Measurements from ENCODE around the gene MNS1.
"Not testable (repeated sequence)": the region's sequence is repeated elsewhere in the genome, so short reads cannot be mapped to it uniquely, and the experiment has no call there.

Gene MNS1

GRCh38 chr15:56425276-56425675 lies 39.7 kb downstream of the MNS1 start:
- Histone ChIP-seq H3K56ac (ENCODE audit: low read length) (no peak overlapping the region), H4K8ac (ENCODE audit: low read depth, low read length) (no peak overlapping the region), H3K4me2 (ENCODE audit: low read length) (no peak overlapping the region), H2BK15ac (replicated peaks; ENCODE audit: low read depth) (no peak overlapping the region), H3K27me3 (ENCODE audit: insufficient read depth, low read length, poor library complexity) (no peaks in the 10 kb centered on the region), H3K18ac (ENCODE audit: low read length) (no peak overlapping the region), H3K4me1 (ENCODE audit: control insufficient read depth, low read depth, low read length) (no peaks in the 10 kb centered on the region), H3K79me2 (ENCODE audit: control insufficient read depth, insufficient read depth, low read length) (no peaks in the 10 kb centered on the region), H3K4me3 (ENCODE audit: low read length) (no peak overlapping the region), H2BK120ac (ENCODE audit: low read depth, low read length) (no peak overlapping the region), H3K4ac (ENCODE audit: low read depth, low read length) (no peak overlapping the region), H4K5ac (ENCODE audit: low read length) (no peak overlapping the region), H2BK5ac (ENCODE audit: low read length) (no peak overlapping the region), H3K9ac (ENCODE audit: low read length) (no peak overlapping the region), H3K36me3 (ENCODE audit: control insufficient read depth, insufficient read depth, low read length) (no peaks in the 10 kb centered on the region), H3K27ac (ENCODE audit: low read depth, low read length) (no peak overlapping the region), H3K79me1 (ENCODE audit: low read length) (no peaks in the 10 kb centered on the region), H2AK5ac (ENCODE audit: low read length) (no peak overlapping the region), H3K23ac (ENCODE audit: low read length) (no peak overlapping the region)
- DNase-seq = no peak

- H3K27me3 ChIP-seq (ENCODE audit: insufficient read depth, low read length, poor library complexity); H3K79me2 ChIP-seq (ENCODE audit: control insufficient read depth, insufficient read depth, low read length); H2AK5ac ChIP-seq (ENCODE audit: low read length); H3K56ac ChIP-seq (ENCODE audit: low read length); H2BK5ac ChIP-seq (ENCODE audit: low read length); H2BK15ac ChIP-seq (replicated peaks; ENCODE audit: low read depth); H4K5ac ChIP-seq (ENCODE audit: low read length); H3K18ac ChIP-seq (ENCODE audit: low read length); H3K79me1 ChIP-seq (ENCODE audit: low read length); H3K4me1 ChIP-seq (ENCODE audit: control insufficient read depth, low read depth, low read length); H3K4ac ChIP-seq (ENCODE audit: low read depth, low read length); H3K27ac ChIP-seq (ENCODE audit: low read depth, low read length); H3K4me3 ChIP-seq (ENCODE audit: low read length); H3K36me3 ChIP-seq (ENCODE audit: control insufficient read depth, insufficient read depth, low read length); H3K23ac ChIP-seq (ENCODE audit: low read length); H3K9ac ChIP-seq (ENCODE audit: low read length); H3K4me2 ChIP-seq (ENCODE audit: low read length); H2BK120ac ChIP-seq (ENCODE audit: low read depth, low read length); H4K8ac ChIP-seq (ENCODE audit: low read depth, low read length); DNase-seq: not testable (repeated sequence)
- no CpG with 5 or more reads among the region's 1 CpG for WGBS (ENCODE audit: extremely low coverage, insufficient coverage, low lambda C conversion rate)
These were observed 51.7 kb downstream of the MNS1 start for GRCh38 chr15:56413114-56413733.

- no peak overlapping the region for H3K56ac ChIP-seq (ENCODE audit: low read length)
- H2BK15ac ChIP-seq (replicated peaks; ENCODE audit: low read depth) = no peak overlapping the region
- H2AK5ac ChIP-seq (ENCODE audit: low read length) = no peak overlapping the region
- H3K79me1 ChIP-seq (ENCODE audit: low read length) = no peaks in the 10 kb centered on the region
- no peaks in the 10 kb centered on the region for H3K4me1 ChIP-seq (ENCODE audit: control insufficient read depth, low read depth, low read length)
- H3K18ac ChIP-seq (ENCODE audit: low read length) = no peak overlapping the region
- no peaks in the 10 kb centered on the region for H3K36me3 ChIP-seq (ENCODE audit: control insufficient read depth, insufficient read depth, low read length)
- H2BK5ac ChIP-seq (ENCODE audit: low read length) = no peak overlapping the region
- peak; percentile 12 for DNase-seq
- no peak overlapping the region for H3K4me2 ChIP-seq (ENCODE audit: low read length)
- no CpG with 5 or more reads among the region's 2 CpGs for WGBS (ENCODE audit: extremely low coverage, insufficient coverage, low lambda C conversion rate)
- H4K8ac ChIP-seq (ENCODE audit: low read depth, low read length) = no peak overlapping the region
- H2BK120ac ChIP-seq (ENCODE audit: low read depth, low read length) = no peak overlapping the region
- H3K27me3 ChIP-seq (ENCODE audit: insufficient read depth, low read length, poor library complexity) = no peaks in the 10 kb centered on the region
- no peak overlapping the region for H4K5ac ChIP-seq (ENCODE audit: low read length)
- H3K23ac ChIP-seq (ENCODE audit: low read length) = no peak overlapping the region
- H3K9ac ChIP-seq (ENCODE audit: low read length) = no peak overlapping the region
- H3K79me2 ChIP-seq (ENCODE audit: control insufficient read depth, insufficient read depth, low read length) = no peaks in the 10 kb centered on the region
- H3K4me3 ChIP-seq (ENCODE audit: low read length) = no peak overlapping the region
- H3K27ac ChIP-seq (ENCODE audit: low read depth, low read length) = no peak overlapping the region
- no peak overlapping the region for H3K4ac ChIP-seq (ENCODE audit: low read depth, low read length)
These were observed 53.7 kb downstream of the MNS1 start for GRCh38 chr15:56411122-56411749.

- no peak overlapping the region for H3K23ac ChIP-seq (ENCODE audit: low read length)
- no peak overlapping the region for H3K4me3 ChIP-seq (ENCODE audit: low read length)
- H3K18ac ChIP-seq (ENCODE audit: low read length) = no peak overlapping the region
- H4K5ac ChIP-seq (ENCODE audit: low read length) = no peak overlapping the region
- no peaks in the 10 kb centered on the region for H3K79me2 ChIP-seq (ENCODE audit: control insufficient read depth, insufficient read depth, low read length)
- no peaks in the 10 kb centered on the region for H3K4me1 ChIP-seq (ENCODE audit: control insufficient read depth, low read depth, low read length)
- no peak overlapping the region for H2BK120ac ChIP-seq (ENCODE audit: low read depth, low read length)
- no peak overlapping the region for H3K4me2 ChIP-seq (ENCODE audit: low read length)
- no peaks in the 10 kb centered on the region for H3K79me1 ChIP-seq (ENCODE audit: low read length)
- H2BK15ac ChIP-seq (replicated peaks; ENCODE audit: low read depth) = no peak overlapping the region
- no peak overlapping the region for H2BK5ac ChIP-seq (ENCODE audit: low read length)
- no peak overlapping the region for H3K4ac ChIP-seq (ENCODE audit: low read depth, low read length)
- H2AK5ac ChIP-seq (ENCODE audit: low read length) = no peak overlapping the region
- no peak overlapping the region for H4K8ac ChIP-seq (ENCODE audit: low read depth, low read length)
- no peaks in the 10 kb centered on the region for H3K27me3 ChIP-seq (ENCODE audit: insufficient read depth, low read length, poor library complexity)
- no peaks in the 10 kb centered on the region for H3K36me3 ChIP-seq (ENCODE audit: control insufficient read depth, insufficient read depth, low read length)
- H3K9ac ChIP-seq (ENCODE audit: low read length) = no peak overlapping the region
- H3K27ac ChIP-seq (ENCODE audit: low read depth, low read length) = no peak overlapping the region
- no peak overlapping the region for H3K56ac ChIP-seq (ENCODE audit: low read length)
- no peak for DNase-seq
These were observed 54.2 kb downstream of the MNS1 start for GRCh38 chr15:56410721-56411120.

- H3K18ac ChIP-seq (ENCODE audit: low read length); H3K36me3 ChIP-seq (ENCODE audit: control insufficient read depth, insufficient read depth, low read length); H3K4me3 ChIP-seq (ENCODE audit: low read length); H4K8ac ChIP-seq (ENCODE audit: low read depth, low read length); H3K27me3 ChIP-seq (ENCODE audit: insufficient read depth, low read length, poor library complexity); H3K27ac ChIP-seq (ENCODE audit: low read depth, low read length); H2BK120ac ChIP-seq (ENCODE audit: low read depth, low read length); H2AK5ac ChIP-seq (ENCODE audit: low read length); H2BK5ac ChIP-seq (ENCODE audit: low read length); H2BK15ac ChIP-seq (replicated peaks; ENCODE audit: low read depth); H3K79me1 ChIP-seq (ENCODE audit: low read length); H3K23ac ChIP-seq (ENCODE audit: low read length); H3K56ac ChIP-seq (ENCODE audit: low read length); H4K5ac ChIP-seq (ENCODE audit: low read length); H3K9ac ChIP-seq (ENCODE audit: low read length); H3K4ac ChIP-seq (ENCODE audit: low read depth, low read length); H3K79me2 ChIP-seq (ENCODE audit: control insufficient read depth, insufficient read depth, low read length); DNase-seq; H3K4me1 ChIP-seq (ENCODE audit: control insufficient read depth, low read depth, low read length); H3K4me2 ChIP-seq (ENCODE audit: low read length): not testable (repeated sequence)
- WGBS (ENCODE audit: extremely low coverage, insufficient coverage, low lambda C conversion rate) = no CpG with 5 or more reads among the region's 11 CpGs
These were observed 65.7 kb downstream of the MNS1 start for GRCh38 chr15:56399209-56399608.

- H3K18ac ChIP-seq (ENCODE audit: low read length); H4K8ac ChIP-seq (ENCODE audit: low read depth, low read length); H3K79me2 ChIP-seq (ENCODE audit: control insufficient read depth, insufficient read depth, low read length); H3K27me3 ChIP-seq (ENCODE audit: insufficient read depth, low read length, poor library complexity); H3K4me2 ChIP-seq (ENCODE audit: low read length); H2BK15ac ChIP-seq (replicated peaks; ENCODE audit: low read depth); H3K4ac ChIP-seq (ENCODE audit: low read depth, low read length); H3K36me3 ChIP-seq (ENCODE audit: control insufficient read depth, insufficient read depth, low read length); H3K56ac ChIP-seq (ENCODE audit: low read length); H3K27ac ChIP-seq (ENCODE audit: low read depth, low read length); H2BK5ac ChIP-seq (ENCODE audit: low read length); H3K4me1 ChIP-seq (ENCODE audit: control insufficient read depth, low read depth, low read length); H2AK5ac ChIP-seq (ENCODE audit: low read length); H3K23ac ChIP-seq (ENCODE audit: low read length); H2BK120ac ChIP-seq (ENCODE audit: low read depth, low read length); H4K5ac ChIP-seq (ENCODE audit: low read length); H3K4me3 ChIP-seq (ENCODE audit: low read length); H3K9ac ChIP-seq (ENCODE audit: low read length); H3K79me1 ChIP-seq (ENCODE audit: low read length): not testable (repeated sequence)
- peak; percentile 22 for DNase-seq
- WGBS (ENCODE audit: extremely low coverage, insufficient coverage, low lambda C conversion rate) = no CpG with 5 or more reads among the region's 3 CpGs
These were observed 67.6 kb downstream of the MNS1 start for GRCh38 chr15:56397325-56397724.

Data from mesendoderm (in vitro differentiated cells).